Left colon (tissue), 2 donors: Measurements from ENCODE around the gene UGP2. TPM values are rescaled to one million over a fixed set of nuclear protein-coding genes. Genes with fewer than 3 reads are reported as not detected.
"Not testable (repeated sequence)": the region's sequence is repeated elsewhere in the genome, so short reads cannot be mapped to it uniquely, and the experiment has no call there.

Source experiments
- ATAC-seq: fragments of 200-7000 bp; cut with Tn5 transposase; one replicate; pipeline ENCODE4 v1.9.1; 2020; ENCODE audit warnings: mild to moderate bottlenecking, moderate library complexity
- DNase-seq, 2 donors: peaks; one replicate each; pipeline ENCODE4 v3.0.0-alpha.2; 2020
- intact Hi-C, 2 donors: fragments of 100-400 bp; cut with DNase I in 1 of 2; cut with micrococcal nuclease in 1 of 2; formaldehyde crosslinking; loops; one replicate each; pipeline versions ENCODE4 v1.11.2 to v1.14.0; 2022; cut with DNase I, micrococcal nuclease
- long read RNA-seq: library from polyadenylated mRNA; unstranded; transcript quantifications from one replicate; pipeline ENCODE4 v2.0.0, GENCODE V29; 2021
- total RNA-seq, 2 donors: library from RNA; stranded (reverse); fragmentation: NEBNext Ultra II Directional; extraction: Animal tissue kit (Norgen Biotek cat#: 25700); gene quantifications; one replicate each; pipeline ENCODE4 v1.2.1, GENCODE V29; 2021
- donor health status: DM: no; HTN: no; CAD: no.
- donor health status: DM: yes; HTN: yes; CAD: no.

The UGP2 gene
- 100 to 1,000 TPM; 519 to 600 TPM for total RNA-seq
- long read RNA-seq, transcript UGP2-202 (10 exons, 2,136 nt): minor isoform, 218 of 861 reads
- long read RNA-seq, transcript UGP2-207 (11 exons, 2,057 nt): minor isoform, 7 of 861 reads
- long read RNA-seq, transcript UGP2-201 (10 exons, 2,338 nt): major isoform, 554 of 861 reads
- long read RNA-seq, partial matches to known transcripts: 34 of 861 reads
- long read RNA-seq, other reads (novel, unspliced or antisense): 47 of 861 reads

DNA sequence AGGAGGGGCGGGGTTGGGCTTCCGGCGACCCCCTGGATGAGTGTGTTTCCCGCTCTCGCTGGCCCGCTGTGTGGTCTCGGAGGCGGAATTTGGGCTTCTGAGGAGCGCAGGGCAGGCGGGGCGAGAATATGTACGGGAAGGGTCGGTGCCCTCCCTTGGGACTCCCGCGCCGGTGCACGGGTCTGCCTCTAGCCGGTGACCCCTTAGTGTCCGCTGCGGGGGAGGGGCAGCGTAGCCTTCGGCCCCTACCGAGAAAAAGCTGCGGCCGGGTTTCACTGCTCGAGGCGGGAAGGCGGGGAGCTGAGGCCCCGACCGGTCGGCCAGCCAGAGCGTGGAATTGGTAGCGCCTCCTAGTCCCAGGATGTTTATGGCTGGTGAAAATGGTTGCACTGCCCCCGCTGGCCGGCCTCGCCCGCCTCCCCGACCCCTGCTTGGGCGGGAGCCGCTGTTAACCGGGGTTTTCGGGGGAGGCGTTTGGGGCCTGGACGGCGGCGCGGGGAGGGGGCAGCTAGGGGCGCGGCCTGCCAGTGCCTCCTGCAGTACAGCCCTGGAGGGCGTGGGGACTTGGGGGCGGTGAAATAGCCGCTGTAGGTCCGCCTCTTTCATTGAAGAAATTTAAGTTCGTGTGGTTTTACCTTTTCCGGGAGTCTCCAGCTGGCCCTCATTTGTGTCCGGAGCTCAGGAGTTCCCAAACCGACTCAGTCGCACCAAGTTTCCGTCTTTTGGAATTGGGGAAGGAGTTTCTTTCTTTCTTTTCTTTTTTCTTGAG lies at the start of gene UGP2:
UGP2 (plus strand) TSS at position 643 of the 769 bp plus-strand sequence. CDS start 290 bp downstream, outside the sequence.
- peak; percentile 93 to 97 for DNase-seq
- ATAC-seq: peak; percentile 80
- intact Hi-C loops: loop anchor here in 1 of 2 donors (5.0 kb wide), 1 partner anchor 254 kb away; the partner anchor contains the start of genes MDH1 and WDPCP

DNA sequence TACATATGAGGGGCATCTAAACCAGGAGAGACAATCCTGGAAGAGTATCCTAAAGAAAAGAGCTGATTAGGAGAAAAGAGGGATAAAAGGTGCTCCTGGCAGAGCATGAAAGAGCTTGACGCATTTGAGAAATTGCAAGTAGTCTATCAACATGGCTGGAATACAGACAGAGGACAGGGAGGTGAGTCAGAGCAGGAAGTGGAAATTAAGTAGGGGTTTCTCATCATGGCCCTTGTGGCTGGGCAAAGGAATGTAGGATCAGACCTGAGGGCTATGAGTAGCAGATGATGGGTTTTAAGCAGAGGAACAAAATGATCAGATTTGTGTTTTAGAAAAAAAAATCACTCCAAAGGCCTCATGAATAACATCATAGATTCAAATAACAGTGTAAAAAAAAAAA lies 49.2 kb upstream of the UGP2 start:
- ATAC-seq: no peak
- DNase-seq: no peak
- intact Hi-C loops: no loop called here

DNA sequence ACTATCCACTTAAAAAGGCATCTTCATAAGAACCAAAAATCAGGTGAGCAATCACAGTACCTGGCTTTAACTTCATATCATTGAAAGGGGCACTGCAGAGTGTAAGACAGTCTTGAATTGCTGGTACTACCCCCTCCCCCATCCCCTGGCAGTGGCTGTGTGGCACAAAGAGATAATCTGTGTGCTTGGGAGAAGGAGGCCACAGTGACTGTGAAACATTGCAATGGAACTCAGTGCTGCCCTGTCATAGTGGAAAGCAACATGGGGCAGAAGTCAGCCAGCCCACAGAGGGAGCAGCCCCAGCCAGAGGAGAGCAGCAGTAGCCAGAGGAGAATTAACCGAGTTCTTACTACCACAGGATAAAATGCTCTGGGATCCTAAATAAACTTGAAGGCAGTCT lies 45.3 kb upstream of the UGP2 start:
- intact Hi-C loops: no loop called here

DNA sequence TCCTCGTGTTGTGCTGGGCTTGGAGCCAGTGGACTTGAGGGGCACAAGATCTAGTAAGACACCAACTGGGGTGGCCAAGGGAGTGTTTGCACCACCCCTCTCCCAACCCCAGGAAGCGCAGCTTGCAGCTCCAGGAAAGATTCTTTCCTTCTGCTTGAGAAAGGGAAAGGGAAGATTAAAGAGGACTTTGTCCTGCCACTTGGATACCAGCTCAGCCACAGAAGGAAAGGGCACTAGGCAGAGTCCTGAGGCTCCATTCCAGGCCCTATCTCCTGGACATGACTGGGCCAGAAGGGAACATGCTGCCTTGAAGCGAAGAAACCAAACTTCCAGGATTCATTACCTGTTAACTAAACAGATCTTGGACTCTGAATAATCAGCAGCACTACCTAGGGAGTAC lies 44.9 kb upstream of the UGP2 start:
- DNase-seq: no peak
- peak; percentile 59 for ATAC-seq
- intact Hi-C loops: no loop called here

More for the DNA sequence above, 45.3 kb upstream of the UGP2 start:
- ATAC-seq: no peak
- DNase-seq: no peak

DNA sequence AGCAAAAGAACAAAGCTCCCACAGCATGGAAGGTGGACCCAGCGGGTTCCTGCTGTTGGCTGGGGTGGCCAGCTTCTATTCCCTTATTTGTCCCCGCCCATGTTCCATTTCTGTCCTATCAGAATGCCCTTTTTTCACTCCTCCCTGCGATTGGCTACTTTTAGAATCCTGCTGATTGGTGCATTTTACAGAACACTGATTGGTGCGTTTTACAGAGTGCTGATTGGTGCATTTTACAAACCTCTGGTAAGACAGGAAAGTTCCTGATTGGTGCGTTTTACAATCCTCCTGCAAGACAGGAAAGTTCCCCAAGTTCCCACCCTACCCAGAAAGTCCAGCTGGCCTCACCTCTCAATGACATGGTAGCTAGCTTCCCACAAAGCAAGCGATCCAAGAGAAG lies 40.2 kb upstream of the UGP2 start:
- DNase-seq: no peak
- ATAC-seq: no peak
- intact Hi-C loops: no loop called here

DNA sequence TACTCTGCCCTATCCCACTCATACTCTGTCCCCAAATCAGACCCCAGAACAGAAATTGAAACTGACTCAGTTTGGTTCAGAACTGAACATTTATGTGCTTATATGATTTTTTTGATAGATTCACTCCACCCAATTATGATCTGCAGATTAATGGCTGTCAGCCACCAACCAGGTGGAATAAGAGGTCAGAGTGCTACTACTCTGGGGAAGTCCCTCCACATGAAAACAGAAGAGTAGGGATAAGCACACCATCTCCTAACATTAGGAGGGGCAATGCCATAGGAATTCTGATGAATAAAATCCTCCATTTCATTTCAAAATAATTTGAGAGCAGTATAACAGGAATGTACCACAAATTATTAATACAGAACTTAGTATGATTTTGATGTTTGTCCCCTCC lies 36.3 kb upstream of the UGP2 start:
- DNase-seq: no peak
- intact Hi-C loops: no loop called here
- ATAC-seq: no peak

DNA sequence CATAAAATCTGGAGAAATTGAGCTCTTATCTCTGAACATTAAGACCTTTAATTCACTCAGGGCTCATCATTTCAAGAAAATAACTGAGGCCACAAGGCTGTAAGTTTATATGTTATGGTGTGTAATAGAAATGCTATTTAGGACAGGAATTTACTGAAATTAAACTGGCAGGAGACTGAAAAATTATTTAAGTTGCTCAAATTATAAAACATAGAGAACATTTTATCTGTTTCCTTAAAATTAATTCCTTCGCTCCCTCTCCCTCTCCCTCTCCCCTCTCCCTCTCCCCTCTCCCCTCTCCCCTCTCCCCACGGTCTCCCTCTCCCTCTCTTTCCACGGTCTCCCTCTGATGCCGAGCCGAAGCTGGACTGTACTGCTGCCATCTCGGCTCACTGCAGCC lies 33.7 kb upstream of the UGP2 start:
- DNase-seq, ATAC-seq, intact Hi-C loops: not testable (repeated sequence)

DNA sequence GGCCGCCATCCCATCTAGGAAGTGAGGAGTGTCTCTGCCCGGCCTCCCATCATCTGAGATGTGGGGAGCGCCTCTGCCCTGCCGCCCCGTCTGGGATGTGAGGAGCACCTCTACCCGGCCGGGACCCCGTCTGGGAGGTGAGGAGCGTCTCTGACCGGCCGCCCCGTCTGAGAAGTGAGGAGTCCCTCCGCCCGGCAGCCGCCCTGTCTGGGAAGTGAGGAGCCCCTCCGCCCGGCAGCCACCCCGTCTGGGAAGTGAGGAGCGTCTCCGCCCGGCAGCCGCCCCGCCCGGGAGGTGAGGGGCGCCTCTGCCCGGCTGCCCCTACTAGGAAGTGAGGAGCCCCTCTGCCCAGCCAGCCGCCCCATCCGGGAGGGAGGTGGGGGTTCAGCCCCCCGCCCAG lies 32.8 kb upstream of the UGP2 start:
- ATAC-seq, intact Hi-C loops: not testable (repeated sequence)

DNA sequence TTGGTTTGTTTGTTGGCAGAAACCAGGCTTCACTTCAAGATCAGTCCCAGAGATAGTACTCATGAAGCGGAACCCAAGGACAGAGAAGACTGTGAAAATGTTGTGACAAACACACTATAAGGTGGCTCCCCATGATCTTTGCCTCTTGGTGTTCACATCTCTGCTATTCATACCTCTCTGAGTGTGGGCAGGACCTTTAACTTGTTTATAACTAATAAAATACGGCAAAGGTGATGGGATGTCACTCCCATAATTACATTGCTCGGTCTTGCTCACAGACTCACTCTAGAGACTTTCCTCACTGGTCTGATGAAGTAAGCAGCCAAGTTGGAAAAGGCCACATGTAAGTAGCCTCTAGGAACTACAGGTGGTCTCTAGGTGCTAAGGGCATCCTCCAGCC lies 30.6 kb upstream of the UGP2 start:
- peak; percentile 98 for ATAC-seq
- intact Hi-C loops: no loop called here
- no peak for DNase-seq

More for the DNA sequence above, 32.8 kb upstream of the UGP2 start:
- DNase-seq: not testable (repeated sequence)

DNA sequence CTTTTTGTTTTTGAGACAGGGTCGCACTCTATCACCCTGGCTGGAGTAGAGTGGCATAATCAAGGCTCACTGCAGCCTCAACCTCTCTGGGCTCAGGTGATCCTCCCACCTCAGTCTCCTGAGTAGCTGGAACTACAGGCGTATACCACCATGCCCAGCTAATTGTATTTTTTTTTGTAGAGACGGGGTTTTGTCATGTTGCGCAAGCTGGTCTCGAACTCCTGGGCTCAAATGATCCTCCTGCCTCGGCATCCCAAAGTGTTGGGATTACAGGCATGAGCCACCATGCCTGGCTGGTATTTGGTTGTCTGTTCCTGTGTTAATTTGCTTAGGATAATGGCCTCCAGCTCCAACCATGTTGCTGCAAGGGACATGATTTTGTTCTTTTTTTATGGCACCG lies 29.8 kb upstream of the UGP2 start:
- DNase-seq, ATAC-seq, intact Hi-C loops: not testable (repeated sequence)

DNA sequence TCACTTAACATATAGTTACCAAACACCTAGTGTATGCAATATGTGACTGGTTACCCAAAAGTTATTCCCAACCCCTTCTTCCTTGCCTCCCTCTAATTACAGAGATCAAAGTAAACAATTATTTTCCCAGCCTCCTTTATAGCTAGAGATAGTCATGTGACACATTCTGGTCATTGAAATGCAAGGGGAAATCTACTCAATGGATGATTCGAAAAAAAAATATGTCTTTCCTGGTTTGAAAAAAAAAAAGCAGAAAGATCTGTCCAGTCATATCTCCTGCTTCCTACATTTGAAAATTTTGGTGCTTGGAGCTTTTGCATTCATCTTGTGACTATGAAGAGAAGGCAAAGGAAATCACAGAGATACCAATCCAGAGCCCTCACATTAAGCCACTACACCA lies 27.6 kb upstream of the UGP2 start:
- DNase-seq (no peak), ATAC-seq (no peak)
- intact Hi-C loops: no loop called here

DNA sequence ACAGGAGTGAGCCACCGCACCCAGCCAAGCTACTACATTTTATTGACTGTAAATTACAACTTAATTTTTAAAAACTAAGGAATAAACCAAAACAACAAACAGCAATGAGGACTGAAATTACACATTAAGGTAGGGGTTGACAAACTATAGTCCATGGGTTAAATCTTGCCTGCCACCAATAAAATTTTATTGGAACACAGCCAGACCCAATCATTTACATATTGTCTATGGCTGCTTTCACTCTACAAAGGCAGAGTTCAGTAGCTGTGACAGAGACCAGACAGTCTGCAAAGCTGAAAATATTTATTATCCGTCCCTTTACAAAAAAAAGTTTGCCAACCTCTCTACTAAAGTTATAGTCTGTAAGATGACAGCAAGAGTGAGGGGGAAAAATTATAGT lies 24.3 kb upstream of the UGP2 start:
- ATAC-seq (peak; percentile 92), DNase-seq (no peak)

DNA sequence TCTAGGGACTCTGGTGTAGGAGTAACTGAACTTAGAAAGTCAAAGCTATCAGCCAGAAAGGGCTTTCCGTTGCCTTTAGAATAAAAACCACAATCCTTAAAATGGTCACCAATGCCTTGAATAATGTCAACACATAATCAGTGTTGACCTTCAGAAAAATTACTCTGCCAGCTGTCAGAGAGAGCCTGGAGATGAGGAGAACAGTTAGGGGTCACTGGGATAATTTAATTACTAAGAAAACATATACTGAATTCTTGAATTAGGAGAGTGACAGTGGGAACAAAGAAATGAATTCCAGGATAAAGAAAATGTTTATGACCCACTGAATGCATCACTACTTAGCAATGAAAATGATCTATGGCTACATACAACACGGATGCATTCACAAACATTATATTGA lies 23.4 kb upstream of the UGP2 start:
- intact Hi-C loops: no loop called here
- DNase-seq (no peak), ATAC-seq (no peak)

More for the DNA sequence above, 24.3 kb upstream of the UGP2 start:
- intact Hi-C loops: no loop called here

DNA sequence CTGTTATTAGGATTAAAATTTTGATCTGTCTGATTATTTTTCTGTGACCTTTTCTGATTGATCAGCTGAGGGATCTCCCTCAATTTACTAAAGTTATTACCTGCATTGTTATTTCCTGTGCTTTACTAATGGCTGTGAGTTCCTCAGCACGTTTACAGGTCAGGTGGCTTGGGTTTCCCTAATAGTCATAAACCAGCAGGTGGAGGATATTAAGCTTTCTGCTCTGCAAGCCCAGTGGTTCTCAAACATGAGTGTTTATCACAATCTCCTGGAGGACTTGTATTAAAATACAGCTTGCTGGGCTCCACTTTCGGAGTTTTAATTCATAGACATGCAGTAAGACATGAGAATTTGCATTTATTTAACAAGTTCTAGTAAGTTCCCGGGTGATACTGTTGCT lies 22.4 kb upstream of the UGP2 start:
- intact Hi-C loops: no loop called here
- DNase-seq: no peak
- ATAC-seq: no peak

DNA sequence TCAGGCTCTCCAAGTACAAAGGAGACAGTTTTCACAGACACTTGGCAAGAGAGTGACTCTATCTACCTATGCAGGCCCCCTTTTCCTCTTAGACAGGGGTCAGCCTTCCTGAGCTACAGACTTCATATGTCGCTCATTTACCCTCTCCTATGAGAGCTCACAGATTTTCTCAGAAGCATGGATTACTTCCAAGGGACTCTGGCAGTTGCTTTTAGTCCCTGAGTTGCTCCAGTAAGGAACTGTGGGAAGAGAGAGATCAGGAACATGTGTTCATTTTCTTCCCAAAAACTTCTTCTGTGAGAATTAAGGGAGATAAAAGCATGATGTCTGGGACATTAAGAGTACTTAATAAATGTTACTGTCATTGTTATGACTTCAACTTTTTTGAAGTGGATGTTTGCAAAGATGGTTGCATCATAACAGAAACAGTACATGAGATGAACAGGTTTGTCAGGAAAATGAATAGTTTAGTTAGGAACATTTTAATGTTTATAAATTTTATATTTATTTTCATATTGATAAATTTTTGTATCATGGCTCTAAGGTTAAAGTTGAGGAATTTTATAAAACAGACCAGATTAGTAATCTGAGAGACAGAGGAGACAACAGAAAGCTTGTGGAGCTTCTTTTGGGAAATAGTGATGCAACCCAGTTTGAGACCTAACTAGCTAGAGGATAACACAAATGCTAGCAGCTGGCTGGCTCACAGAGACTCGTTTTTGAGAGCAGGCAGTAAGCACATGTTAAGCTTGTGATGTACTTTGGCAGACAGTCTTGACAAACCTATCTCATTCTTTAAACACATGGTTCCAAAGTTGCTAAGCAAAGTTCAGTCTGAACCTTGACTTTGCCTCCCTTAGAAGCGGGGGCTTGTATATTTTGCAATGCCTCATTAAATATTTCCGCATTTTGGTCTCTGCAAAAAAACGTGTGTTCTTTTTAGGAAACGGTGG lies 21.7 kb upstream of the UGP2 start:
- ATAC-seq (no peak), DNase-seq (no peak)
- intact Hi-C loops: no loop called here

DNA sequence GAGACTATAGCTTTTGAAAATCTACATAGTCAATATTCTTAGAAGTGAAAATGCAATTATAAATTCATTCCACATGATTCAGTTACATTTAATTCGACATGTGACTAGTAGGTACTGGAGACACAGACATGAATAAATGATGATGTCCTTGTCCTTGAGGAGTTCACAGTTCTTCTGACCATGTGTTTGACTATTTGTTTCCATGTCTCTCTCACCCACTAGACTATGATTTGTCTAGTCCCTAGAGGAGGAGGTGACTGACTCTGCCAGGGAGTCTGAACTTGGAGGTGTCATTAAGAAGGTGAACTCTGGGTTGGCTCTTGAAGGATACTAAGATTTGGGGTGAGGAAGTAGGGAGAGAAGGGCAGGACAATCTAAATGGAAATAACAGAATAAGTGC lies 20.7 kb upstream of the UGP2 start:
- intact Hi-C loops: no loop called here
- ATAC-seq (no peak), DNase-seq (no peak)

DNA sequence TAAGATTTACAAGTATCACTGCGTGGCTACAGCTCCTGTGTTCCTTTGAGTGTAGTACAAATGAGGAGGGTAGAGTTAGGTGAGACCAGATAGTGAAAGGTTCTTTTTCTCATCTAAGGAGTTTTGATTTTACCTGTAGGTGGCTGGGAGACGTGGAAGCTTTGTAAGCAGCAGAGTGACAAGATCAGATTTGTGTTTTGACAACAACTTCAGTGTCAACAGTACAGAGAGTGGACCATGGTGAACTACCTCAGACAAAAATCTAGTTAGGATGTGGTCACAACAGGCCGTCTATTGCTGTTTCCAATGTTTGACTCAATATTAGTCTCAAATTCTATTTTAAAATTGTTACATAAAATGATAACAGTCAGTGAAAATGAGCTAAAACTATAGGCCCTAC lies 20.3 kb upstream of the UGP2 start:
- DNase-seq (no peak), ATAC-seq (no peak)
- intact Hi-C loops: no loop called here

DNA sequence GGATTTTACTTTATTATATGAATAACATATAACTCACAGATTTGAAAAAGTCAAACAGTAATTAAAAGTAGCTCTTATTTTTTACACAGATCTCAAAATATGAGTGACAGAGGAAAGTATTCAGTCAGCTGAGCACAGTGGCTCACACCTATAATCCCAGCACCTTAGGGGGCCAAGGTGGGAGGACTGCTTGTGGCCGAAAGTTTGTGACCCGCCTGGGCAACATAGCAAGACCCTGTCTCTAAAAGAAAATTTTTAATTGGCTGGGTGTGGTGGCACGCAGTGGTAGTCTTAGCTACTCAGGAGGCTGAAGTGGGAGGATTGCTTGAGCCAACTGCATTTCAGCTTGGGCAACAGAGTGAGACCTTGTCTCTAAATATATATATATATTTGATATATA lies 19.2 kb upstream of the UGP2 start:
- no peak for DNase-seq
- ATAC-seq: no peak
- intact Hi-C loops: no loop called here

DNA sequence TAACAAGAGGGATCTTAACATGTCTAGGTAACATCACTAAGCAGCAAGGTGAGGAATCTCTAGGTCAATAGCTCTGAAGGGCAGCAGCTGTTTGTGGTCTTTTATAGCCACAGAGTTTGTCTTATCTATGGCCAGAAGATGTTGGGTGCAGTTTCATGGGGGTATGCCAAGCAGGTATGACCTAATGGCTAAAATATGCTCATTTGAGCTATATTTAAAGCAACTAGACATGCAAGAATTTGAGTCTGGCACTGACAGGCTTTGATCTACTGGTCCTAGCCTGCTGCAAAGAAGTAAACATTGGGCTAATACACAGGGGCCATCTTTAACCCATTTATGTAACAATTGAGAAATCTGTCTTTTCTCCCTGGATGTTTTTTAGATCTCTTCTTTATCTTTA lies 13.9 kb upstream of the UGP2 start:
- DNase-seq (no peak), ATAC-seq (no peak)
- intact Hi-C loops: no loop called here
